Ramos (cell line): ENCODE data around the gene MEIS2.

Experiments used
- in situ Hi-C: fragments of 300-500 bp; cut with MboI; formaldehyde crosslinking; loops from one replicate; pipeline ENCODE4 v1.14.3; 2022; ENCODE audit warnings: low sequenced_read_pairs; ENCODE audit not compliant: unreplicated experiment

The MEIS2 gene

DNA sequence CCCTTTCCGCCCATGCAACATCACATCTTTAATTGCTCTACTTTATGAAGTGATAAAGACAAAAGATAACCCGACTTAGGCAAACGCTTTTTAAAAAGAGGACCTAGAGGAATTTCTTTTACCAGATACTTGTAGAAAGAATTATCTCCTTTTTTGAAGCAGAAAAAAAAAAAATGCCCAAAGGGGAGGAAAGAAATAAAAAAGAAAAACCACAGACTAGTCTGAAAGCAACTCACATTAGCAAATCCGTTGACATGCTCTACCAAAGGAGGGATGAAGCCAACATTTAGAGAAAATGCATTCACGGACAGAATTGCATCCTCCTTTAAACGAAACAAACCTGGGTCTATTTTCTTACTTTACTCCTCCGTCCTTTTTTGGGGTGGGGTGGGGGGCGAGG lies 213.6 kb downstream of the MEIS2 start:
- in situ Hi-C loops = loop anchor here (10.0 kb wide), 1 partner anchor 218 kb away; the partner anchor contains the start of gene MEIS2

DNA sequence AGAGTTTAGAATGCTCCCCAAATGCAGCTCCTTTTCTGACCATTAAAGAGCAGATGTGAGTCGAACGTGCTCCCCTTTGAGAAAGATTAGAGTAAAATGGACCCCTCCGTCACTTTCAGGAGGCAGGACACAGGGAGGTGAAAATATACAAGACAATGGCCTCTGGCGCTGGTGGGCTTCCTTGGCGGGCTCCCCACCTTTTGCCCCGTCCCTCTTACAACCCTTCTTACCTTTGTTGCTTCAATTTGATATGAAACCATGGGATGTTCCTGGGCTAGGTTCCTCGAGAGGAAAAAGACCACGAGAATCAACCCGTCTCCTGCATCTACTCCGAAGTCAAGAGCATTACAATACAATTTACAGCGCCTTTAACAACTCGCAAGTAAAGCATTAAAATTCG lies 214.2 kb downstream of the MEIS2 start:
- in situ Hi-C loops = loop anchor here (10.0 kb wide), 1 partner anchor 219 kb away; the partner anchor contains the start of gene MEIS2

DNA sequence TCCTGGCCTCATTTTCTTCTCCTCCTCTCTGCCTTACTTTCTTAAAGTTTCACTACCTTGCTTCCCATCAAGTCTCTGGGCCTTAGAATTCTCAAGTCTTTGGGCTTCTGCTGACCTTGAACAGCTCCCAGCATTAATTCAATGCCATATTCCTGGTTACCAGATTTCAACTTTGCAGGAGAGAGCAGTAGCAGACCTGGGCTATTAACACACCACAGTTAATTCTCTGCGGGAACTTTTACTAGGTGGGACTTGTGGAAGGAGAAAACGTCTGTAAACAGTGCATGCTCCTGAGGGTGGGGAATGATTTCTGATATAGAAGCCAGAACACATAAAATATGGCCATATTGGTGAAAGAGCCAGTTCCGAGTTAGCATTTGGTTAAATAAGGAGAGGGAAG lies 214.6 kb downstream of the MEIS2 start:
- in situ Hi-C loops = loop anchor here (10.0 kb wide), 1 partner anchor 219 kb away; the partner anchor contains the start of gene MEIS2

DNA sequence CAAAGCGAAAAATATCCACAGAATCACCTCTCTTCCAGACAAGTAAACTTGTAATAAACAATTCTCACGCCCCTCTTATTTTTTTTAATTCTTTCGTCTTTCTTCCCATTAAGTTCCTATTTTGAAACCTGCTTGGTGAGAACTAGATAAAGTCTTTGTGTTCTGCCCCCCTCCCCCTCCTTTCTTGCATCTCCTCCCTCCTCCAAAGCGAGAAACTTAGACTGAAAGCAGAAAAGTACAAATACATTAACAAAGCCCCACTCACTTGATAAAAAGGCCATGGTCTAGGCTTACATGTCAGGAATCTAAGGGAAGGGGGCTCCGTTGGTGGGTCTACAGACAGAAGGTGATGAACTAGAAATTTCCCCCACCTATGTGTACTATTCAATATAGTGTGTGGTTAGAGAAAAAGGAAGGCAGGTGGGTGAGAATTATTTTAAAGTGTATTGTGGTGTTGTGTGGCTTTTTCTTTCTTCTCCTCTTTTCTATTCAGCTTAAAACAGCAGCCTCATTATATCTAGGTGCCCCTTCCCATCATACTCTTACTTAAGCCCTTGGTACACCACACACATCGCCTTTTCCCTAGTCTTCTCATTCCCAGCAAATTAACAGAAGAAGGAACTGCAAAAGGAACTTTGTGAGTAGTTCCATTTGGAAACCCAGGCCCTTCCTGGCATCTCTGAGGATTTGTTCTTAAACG lies 215.3 kb downstream of the MEIS2 start:
- in situ Hi-C loops = loop anchor here (10.0 kb wide), 1 partner anchor 220 kb away; the partner anchor contains the start of gene MEIS2

DNA sequence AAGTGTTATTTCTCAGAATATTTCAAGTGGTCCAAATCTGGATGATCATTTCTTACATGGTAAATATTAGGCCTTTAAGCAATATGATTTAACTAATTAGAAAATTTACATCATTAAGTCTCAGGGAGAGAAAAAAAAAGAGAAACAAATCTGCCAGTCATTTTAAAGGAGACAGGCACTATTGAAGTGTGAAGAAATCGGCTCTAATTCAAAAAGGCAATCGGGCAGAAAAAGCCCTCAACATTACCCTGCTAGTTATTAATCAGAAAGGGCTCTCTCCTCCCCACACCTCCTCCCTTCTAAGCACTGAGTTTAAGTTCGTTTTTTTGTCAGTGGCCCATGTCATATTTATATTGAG lies 215.9 kb downstream of the MEIS2 start:
- in situ Hi-C loops = loop anchor here (10.0 kb wide), 1 partner anchor 220 kb away; the partner anchor contains the start of gene MEIS2

DNA sequence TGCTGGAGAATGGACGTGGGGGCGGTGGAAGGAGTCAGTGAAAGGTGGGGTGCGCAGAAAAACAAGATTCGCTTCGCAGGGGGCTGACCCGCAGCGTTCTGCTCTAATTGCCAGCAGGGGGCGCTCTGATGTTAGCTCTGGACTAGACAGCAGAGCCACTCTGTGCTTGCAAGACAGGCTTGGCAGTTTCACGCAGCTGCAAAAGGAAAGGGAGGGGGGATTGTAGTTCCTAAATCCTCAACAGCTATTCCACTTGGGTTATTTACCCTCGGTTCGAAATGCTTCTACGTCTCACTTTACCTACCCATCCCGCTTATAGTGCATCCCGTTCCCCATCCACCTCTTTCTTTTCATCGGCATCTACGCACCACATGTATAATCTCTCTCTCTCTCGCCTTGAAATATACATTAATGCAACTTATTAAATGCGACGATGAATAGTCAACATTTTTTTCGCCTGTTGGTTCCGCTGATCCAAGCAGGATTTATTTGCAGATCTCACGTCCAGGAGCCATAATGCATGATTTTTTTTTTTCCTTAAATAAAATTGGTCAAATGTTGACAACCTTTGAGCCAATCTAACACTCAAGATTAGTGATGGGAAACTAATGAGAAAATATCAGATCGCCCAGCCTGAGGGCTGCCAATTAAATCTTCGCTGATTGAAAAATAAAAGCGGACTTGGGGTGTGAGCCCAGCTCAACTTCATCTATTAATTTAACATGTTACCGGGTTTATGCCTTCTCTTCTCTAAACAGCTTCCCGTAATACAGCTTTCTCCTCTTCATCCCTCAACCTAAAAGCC lies 216.4 kb downstream of the MEIS2 start:
- in situ Hi-C loops = loop anchor here (10.0 kb wide), 1 partner anchor 221 kb away; the partner anchor contains the start of gene MEIS2

DNA sequence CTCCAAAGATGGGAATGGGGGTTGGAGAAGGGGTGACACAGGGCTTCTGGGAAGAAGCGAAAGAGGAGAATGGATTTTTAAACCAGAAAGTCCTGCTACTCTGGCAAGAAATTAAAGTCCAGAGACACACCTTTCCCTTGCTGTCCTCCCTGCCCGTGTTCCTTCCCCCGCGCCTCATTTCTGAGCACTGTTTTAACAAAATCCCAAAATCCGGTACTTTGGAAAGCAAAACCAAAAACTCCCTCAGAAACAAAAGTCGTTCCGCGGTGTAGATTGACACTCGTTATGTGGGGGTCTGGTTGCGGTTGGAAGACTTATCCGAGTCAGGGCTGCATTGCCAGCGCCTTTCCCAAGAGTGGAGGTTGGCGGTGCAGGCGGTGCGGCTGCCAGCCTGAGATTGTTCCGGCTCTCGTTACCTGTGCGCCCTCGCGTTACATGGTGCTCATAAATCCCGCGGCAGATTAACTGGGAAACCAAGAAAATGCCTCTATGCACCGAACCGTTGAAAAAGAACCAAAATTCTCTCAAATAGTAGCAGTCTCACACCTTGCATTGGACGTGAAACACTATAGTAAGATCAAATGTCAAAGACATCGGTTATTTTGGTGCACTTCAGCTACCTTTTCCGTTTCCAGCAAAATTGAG lies 217.7 kb downstream of the MEIS2 start:
- in situ Hi-C loops = loop anchor here (10.0 kb wide), 1 partner anchor 222 kb away; the partner anchor contains the start of gene MEIS2

DNA sequence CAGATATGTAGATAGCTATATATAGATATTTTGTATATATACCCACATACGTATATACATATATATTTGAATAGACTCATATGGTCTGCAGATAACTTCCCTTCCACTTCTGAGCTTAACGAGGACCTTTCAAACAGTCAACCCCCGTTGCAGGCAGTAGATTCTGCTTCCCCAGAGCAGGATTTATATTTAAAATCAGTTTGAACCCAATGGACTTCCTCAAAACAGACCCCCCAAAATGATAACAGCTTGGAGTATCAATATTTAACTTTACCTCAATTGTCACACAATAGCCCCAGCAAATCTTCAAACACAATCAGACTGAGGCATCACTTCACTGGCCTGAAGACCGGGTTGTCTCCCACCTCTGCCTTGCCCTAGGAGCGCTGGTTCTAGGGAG lies 218.3 kb downstream of the MEIS2 start:
- in situ Hi-C loops = loop anchor here (10.0 kb wide), 1 partner anchor 223 kb away; the partner anchor contains the start of gene MEIS2

DNA sequence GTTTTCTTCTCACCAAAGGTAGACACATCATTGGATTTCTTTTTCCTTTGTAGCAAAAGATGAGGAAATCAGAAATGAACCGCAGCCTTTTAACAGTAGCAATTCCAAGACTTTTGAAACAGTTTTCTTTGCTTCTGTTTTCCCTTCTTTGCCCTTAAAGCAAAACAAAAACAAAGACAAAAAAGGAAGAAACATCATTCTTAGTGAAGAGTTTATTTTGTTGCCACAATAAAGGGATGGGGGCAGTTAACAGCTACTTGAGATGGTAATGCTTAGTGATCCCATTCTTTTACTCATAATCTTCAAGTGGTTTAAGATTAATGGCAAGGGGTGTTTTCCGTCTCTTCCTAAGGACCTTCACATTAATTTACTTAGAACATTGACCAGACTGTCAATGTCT lies 218.8 kb downstream of the MEIS2 start:
- in situ Hi-C loops = loop anchor here (10.0 kb wide), 1 partner anchor 223 kb away; the partner anchor contains the start of gene MEIS2

DNA sequence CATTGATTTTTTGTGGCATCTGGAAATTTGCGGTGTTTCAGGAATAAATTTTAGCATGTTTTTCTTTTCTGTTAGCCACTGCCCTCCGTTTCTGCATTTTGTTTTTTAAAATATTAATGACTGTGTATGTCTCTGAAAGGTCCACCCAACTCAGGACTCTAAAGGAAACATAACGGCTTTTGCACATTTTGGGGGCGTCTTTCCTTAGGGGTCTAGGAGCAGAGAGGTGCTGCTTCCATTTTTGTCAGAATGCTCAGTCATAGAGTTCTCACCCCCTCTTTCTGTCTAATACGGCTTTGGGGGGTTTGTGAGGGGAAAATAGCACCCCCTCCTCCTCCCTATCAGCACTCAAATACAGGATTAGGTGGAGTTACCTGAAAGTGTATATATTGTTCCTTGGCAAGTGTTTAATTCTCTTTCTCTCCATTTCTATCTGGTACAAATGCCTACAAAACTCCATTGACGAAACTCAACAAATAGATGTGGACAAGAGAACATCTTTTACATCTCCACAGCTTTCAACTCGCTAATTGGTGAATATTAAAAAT lies 219.4 kb downstream of the MEIS2 start:
- in situ Hi-C loops = loop anchor here (10.0 kb wide), 1 partner anchor 224 kb away; the partner anchor contains the start of gene MEIS2

DNA sequence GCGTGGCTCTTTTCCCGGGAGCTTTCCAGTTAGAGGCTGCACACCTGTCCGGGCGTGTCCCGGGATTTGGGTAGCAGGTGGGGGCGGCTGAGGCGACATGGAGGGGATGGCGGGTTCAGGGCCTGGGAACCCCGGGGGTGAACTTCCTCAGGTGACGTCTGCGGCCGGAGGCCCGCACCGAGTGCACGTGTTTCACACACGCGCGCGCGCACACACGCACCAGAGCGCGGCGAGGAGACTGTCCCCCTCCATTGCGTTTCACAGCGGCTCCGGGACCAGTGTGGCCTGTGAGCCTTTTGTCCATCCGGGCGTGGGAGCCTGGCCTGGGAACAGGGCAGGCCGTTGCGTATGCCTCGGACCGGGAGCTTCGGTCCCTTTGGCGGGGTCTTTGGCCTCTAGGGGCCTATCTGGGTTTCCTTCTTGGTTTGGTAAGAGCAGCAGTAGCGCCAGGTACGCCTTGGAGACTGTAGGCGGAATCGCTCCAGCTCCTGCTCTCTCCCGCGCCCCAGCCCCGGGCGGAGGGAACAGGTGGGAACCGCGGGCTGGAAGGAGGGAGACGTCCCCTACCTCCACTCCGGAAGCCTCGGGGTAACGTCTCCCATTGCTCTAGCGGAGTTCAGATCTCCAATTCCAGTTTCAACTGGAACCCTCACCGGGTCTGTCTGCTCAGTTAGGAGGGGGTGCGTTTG lies 220.0 kb downstream of the MEIS2 start:
- in situ Hi-C loops = loop anchor here (10.0 kb wide), 1 partner anchor 224 kb away; the partner anchor contains the start of gene MEIS2

DNA sequence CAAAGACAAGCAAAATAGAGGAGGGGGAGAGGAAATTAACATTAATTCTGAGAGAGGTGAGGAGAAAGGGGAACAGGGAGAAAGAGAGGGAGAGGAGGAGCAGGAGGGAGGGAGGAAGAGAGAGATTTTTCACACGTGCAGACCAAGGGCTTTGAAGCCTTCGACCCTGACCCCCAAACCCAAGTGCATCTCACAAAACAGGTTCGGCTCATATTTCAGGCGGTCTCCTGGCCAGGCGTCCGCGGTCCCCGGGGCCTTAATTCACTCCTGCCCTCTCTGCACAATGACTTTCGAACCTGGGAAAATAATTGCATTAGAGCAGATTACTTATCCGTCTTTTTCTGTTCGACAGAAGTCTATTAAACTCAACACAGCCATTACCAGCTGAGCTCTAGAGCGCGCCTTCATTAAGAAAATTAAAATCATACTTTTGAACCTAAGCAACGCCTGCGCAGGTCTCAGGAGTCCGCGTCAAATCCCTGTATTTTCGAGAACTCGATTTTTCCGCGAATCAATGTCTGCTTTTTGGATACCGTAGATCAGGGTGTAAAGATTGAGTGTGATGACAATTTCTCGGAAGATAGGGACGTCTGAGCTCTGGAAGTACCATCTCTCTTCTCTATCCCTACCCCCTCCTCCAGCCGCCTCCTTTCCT lies 220.7 kb downstream of the MEIS2 start:
- in situ Hi-C loops = loop anchor here (10.0 kb wide), 1 partner anchor 225 kb away; the partner anchor contains the start of gene MEIS2

DNA sequence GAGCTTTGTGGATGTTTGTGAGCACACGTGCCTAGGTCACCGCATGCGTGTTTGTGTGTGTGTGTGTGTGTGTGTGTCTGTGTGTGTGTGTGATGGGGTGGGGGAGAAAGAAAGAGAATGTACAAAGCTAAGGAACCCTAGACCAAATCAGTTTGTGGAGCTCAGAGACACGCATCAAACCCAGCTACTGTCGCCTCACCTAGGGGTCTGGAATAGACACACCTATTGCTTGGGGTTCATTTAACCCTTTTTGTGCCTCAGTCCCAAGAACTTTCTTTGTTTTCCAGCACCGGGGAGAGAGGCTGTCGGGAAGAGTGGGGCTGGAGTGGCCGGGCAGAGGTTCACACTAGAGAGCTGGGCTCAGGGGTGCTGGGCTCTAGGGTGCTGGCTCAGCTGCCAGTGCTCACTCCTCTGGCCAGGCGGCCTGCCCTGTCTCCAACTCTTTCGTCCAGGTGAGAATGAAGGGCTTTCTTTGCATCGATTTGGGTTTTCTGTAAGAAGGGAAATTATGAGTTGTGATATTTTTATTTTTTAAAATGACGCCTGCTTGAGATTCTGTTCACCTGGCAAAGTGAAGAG lies 221.6 kb downstream of the MEIS2 start:
- in situ Hi-C loops = no loop called here

DNA sequence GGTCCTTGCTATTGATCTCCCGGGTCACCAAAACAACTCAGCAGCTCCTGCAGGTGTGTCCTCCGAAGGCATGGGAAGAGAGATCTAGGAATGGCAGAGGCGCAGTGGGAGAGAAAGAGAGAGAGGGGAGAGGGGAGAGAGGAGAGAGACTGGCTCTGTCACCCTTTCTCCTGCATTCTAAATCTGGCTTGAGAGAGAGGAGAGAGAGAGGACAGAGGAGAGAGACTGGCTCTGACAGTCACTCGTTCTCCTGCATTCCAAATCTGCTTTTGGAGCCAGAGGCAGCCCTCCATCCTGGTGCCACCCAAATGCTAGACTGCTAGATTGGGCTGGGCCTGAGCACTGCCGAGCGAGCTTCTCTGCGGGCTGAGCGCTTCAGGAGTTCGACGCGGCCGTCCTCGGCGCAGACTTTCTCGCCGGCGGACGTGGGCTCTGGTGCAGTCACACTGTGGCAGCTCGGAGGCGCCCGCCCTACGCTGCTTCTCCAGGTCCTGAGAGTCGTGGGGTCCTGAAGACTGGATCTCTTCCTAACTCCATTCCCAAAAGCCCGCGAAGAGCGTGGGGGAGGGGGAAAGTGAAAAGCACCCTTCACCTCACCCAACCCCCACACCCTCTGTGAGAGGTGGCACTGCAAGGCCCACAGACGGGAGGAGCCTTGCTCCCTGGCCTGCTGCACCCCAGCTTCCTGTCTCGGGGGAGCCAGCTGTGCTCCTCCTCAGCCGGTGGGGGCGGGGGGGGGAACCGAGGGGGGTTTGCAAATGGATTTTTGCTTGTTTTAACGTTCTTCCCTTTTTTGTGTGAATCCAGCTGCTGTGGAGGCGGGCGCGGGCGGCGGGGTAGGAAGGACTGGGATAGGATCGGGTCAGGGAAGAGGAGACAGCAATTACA lies 222.3 kb downstream of the MEIS2 start:
- in situ Hi-C loops = no loop called here

DNA sequence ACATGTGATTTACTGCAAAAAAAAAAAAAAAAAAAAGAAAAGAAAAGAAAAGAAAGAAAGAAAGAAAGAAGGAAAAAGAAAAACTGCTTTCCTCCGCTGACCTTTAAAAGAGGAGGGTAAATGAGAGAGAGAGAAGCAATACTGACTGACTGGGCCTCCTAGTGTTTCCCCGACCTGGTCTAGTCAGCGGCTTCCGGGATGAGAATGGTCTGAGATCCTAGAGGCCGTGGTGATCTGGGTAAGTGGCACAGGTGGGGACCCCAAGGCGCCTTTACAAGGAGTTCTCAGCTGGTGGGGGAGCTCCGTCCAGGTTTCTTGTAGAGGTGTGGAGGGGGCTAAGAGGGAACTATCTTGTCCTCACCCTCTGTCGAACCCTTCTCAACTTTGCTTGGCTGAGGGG lies 223.1 kb downstream of the MEIS2 start:
- in situ Hi-C loops = no loop called here

DNA sequence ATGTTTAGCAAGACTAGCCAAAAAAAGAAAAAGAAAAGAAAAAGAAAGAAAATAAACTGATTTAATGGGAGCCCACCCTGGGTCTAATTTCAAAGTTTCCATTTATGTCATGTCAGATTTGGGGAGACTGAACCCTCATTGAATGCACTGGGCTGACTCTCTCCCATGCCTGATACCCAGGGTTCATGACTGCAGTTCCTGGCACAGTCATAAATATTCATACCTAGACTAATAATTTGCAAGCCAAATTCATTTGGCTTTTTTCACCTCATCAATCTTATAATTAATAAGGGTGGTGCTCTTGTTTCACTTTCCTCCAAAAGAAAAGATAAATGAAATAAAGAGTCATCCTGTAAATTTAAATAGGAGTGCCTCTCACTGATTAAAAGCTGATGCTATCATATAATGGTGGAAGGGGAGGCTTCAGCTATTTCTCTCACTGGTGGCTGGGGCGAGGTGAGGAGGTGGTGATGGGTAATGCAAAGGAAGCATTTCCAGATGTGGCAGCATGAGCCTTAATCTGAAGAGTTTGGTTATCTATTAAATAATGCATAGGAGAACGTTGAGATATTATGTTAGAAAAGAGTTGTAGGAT lies 224.5 kb downstream of the MEIS2 start:
- in situ Hi-C loops = no loop called here

DNA sequence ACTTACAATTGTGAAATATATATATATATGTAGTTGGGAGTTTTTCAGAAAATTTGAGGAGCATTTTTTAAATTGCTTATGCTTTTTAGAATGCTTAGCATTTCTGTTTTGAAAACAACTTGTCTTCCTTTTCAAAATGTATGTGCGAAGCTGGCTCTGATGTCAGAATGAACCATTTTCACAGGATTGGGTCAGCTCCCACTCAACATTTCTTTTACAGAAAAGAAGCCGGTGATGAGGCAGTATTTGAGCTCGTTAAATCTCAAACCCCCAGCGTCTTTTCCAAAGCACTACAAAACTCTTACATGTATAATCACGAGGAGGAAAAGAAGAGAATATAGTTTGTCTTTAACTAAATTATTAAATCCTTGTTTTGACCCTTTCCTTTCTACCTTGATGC lies 225.4 kb downstream of the MEIS2 start:
- in situ Hi-C loops = no loop called here
